GM19193 (cell line): ENCODE results near the gene NFASC.

Experiments
- POLR2A ChIP-seq: IDR thresholded peaks from 4 replicates; pipeline ENCODE4 v1.6.1; 2011; ENCODE audit not compliant: insufficient read depth, insufficient read length; ENCODE audit errors: extremely low read depth

NFASC gene

DNA sequence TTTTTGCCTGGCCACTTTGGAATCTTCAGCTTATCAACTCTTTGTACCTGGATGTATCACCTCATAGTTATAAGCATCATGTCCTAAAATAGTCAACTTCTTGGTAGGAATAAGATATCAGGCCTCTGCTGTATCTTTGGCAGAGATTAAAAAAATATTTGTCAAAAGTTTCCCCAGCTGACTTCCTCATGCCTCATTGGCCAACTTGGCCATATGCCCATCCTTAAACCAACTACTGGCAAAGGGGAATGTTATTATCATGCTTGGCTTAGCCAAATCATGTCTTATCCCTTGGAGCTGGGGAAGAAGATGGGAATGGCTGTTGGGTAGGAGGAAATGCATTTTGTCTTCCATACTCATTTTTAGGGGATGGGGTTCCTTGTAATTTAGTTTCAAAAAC lies 23.4 kb downstream of the NFASC start:
- no peak for TF ChIP-seq POLR2A

DNA sequence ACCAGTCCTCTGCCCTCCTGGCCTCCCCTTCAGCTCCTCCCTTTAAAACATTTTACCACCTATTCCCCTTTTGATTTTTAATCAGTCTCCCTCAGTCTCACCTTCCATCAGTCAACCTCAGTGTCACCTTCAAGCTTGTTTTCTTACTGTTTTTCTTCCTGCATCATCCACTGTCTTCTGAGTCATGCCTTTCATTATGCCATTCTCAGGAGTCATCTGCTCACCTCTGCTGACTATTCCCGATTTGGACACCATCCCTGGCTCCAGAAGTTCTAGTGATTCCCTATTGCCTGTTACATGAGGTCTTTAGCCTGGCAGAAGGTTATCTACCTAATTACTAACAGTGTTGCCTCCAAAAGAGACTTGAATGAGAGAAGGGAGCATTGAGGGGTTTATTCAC lies 23.9 kb downstream of the NFASC start:
- TF ChIP-seq POLR2A: no peak

DNA sequence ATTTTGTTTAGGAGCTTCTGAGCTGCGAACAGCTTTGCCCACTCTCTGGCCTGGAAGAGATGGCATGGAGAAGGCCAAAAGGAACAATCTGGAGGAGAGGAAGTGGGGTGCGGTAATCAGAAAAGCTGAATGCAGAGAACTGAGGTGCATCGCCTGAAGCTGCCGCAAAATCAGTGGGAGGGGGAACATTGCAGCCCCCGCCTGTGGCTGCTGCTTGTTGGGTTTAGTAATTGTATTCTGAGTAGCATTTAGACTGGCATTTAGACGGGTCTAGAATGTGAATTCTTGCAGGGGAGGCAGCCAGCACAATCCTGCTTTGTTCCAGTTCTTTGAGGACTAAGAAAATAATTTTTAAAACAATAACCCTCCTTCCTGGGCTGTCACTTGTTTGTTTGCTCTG lies 25.4 kb downstream of the NFASC start:
- TF ChIP-seq POLR2A: no peak

DNA sequence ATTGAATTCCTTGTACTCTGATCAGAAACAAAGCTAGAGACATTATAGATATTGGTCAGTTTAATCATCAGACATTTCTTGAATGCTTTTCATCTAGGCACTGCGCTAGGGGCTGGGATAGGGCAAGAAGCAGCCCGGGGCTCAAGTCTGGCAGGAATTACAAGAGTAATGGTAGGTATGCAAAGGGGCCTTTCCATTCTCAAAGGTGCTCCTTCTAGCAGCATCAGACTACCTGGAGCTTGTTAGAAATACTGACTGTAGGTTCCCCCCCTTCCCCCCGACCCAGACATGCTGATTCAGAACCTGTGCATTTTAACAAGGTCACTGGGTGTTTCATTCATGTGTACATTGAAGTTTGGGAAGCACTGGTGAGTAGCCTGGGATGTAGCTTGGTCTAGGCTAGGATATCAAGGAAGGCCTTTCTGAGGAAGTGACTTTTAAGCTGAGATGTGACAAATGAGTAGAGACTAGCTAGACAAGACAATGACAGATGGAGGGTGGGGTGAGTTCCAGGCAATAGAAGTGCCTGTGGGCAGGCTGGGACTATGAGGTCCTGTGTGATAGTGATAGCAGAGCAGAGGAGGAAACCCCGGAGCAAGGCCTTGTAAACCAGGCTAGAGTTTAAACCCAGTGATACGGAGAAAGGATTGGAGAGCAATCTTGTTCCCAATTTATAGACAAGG lies 26.3 kb downstream of the NFASC start:
- no peak for TF ChIP-seq POLR2A

DNA sequence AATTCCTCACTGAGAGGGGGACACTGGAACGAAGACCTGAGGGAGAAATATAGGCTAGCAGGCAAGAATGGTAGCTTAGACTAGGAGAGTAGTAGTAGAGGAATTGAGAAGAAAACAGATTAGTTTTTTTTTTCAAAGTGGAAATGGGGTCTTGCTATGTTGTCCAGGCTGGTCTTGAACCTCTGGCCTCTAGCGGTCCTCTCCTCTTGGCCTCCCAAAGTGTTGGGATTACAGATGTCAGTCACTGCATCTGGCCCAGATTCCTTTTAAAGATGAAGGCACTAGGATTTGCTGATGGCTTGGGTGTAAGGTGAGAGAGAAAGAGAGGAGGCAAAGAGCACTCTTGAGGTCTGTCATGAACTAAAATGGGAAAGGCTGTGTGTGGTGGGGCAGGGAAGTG lies 30.1 kb downstream of the NFASC start:
- TF ChIP-seq POLR2A: no peak

DNA sequence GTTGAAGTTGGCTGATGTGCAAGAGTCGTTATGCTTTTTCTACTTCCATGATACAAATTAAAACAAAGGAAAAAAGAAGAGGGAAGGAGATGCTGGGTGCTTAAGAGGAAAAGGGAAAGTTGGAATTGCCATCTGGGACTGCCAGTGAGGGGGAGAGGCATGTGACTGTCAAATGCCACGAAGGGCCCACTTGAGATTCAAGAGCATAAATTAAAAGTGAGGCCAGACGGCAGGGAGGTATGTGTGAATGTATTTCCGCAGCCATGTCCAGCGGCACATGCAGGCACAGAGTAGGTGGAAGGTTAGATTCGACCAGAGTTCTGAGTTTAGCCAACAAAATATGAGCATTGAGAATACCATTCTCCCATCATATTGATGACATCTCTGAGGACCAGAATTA lies 32.0 kb downstream of the NFASC start:
- TF ChIP-seq POLR2A: no peak

DNA sequence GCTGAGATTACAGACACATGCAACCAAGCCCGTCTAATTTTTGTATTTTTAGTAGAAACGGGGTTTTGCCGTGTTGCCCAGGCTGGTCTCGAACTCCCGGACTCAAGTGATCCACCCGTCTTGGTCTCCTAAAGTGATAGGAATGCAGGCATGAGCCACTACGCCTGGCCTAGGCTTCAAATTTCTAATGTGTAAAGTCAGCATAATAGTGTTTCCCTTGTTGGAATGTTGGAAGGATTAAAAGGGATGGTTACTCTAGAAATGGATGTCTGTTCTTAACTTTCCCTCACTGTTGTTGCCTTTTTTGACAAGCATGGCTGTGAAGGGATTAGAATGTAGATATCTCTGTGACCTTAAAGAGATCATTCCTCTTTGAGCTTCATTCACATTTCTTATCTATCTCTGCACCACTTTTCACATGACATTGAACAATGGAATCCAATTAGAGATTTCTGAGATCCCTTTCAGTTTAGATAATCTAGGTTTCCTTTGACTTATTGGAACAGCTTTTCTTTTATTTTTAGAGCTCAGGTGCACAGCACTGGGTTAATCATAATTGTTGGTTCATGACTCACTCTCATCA lies 33.7 kb downstream of the NFASC start:
- no peak for TF ChIP-seq POLR2A

DNA sequence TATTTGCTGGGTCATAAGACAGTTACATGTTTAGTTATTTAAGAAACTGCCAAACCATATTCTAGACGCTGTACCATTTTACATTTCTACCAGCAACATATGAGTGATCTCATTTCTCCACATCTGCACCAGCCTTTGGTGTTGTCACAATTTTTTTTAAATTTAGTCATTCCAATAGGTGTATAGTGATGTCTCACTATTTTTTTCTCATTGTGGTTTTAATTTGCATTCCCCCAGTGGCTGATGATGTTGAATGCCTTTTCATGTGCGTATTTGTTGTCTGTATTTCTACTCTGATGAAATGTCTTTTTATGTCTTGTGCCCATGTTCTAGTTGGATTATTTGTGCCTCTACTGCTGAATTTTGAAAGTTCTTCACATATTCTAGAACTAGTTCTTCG lies 38.4 kb downstream of the NFASC start:
- TF ChIP-seq POLR2A: no peak

DNA sequence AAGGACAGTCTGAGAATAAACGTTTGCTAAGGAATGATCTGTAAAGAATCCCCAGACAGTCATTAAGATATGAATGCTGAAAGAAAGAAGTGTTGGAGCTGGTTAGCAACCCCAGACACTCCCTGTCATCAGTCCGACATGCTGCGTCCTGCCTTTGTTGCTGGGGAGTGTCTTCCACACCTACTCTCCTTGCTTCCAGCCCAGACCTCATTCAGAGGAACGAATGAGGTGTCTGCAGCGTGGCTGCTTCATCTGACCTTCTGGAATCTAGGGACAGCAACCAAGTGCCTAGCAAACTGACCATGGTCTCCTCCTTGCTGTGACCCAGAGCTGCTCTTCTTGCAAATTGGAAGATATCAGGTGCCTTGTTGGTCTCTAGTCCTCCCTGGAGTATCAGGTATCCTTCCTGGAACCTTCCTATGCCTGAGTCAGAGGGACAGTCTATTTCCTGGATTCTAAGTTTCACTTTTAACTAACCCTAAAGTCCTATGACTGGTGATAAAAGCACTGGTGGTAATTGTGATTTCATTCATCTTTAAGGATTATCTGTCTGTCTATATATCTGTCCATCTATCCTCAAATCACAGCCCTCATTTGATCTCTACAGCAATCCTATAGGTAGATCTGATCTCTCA lies 45.3 kb downstream of the NFASC start:
- no peak for TF ChIP-seq POLR2A

DNA sequence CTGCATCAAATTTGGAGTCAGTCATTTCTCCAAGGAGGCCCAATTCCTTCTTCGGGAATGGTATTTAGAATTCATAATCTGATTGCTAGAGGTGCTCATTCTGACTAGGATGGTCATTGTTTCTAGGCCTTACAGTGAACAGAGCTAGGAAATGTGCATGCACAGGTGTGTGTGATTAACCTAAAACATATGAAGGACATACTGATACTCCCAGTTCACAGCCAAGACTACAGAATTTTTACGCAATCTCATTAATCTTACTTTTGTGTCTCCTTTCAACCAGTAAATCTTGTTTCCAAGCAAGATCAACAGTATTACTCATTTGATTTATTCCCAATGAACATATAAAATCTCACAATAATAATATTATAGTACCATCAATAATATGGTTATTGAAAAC lies 47.1 kb downstream of the NFASC start:
- no peak for TF ChIP-seq POLR2A

DNA sequence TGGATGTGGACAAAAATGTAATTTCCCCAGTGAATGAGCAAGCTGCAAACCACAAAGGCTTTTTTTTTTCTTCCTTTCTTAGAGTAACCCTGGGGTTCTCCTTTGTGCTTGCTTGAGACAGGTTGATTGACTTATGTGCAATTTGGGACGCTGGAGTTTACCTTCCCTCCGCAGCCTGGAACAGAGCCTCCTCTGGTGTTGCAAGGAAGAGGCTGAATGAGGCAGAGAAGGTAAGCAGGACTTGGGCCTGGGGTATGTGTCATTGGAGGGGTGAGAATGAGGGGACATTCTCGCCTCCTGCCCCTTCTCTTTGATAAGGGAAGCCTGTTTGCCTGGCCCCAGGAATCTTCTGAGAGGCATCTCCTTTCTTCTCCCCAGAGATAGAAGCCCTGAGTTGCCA lies 49.8 kb downstream of the NFASC start:
- TF ChIP-seq POLR2A: no peak

DNA sequence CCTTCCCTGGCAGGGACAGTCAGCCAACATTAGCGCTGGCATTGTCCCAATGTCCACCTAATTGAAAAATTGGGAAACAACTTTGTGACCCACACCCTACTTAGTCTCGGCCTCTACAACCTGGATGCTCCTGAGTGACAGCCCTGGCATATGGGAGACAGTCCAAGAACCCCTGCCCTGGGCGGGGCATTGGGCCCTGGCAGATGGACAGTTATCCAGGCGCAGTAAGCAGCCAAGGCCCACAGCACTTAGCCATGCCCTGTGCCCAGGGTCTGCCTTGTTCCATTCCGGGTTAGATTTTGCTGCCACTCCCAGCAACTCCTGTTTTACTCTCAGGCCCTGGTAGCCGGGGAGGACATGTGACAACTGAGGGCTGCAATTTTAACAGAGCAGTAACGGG lies 50.3 kb downstream of the NFASC start:
- no peak for TF ChIP-seq POLR2A

DNA sequence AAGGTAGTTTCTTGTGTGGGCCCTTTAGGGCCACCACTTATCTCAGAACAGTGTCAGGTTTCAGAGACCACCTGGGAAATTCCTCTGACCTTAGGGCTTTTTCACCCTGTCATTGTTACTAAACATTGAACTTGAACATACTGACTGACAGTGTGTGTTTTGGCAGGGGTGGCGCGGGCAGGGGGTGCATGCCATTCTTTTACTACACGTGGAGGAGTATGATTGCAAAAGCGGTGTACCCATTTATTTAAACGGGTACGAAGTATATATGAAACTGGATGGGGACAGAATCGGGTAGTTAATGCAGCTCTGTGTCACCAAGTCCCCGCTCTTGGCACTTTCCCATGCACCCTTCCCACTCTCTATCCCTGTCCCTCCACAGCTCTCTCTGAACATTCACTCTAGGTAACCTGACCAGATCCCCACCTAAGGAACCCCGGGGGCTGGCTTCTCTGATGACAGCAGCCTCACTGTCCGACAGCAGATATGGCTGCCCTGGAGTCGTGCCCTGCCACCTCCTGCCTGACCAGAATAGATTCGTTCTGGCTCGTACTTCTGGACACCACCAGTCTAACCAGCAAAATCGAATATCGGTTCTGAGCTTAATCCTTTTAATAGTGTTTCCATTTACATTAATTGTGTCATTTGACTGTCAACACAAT lies 51.3 kb downstream of the NFASC start:
- no peak for TF ChIP-seq POLR2A

DNA sequence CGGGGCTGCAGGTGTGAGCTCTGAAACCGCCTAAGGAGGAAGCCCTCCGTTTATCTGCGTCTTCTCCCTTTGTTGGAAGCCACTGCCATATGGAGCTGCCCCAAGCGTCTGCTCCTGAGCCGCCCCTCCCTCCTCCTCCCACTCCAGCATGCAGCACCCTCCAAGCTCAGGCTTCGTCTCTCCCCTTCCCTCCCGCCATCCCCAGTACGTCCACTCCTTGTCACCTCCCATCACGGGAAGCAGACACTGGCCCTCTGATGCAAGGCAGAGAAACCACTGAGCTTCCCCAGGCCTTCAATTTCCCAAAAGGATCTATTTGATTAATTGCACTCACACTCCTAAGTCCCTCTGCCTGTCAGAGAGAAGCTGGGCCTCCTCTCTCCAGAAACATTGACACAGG lies 52.5 kb downstream of the NFASC start:
- no peak for TF ChIP-seq POLR2A

DNA sequence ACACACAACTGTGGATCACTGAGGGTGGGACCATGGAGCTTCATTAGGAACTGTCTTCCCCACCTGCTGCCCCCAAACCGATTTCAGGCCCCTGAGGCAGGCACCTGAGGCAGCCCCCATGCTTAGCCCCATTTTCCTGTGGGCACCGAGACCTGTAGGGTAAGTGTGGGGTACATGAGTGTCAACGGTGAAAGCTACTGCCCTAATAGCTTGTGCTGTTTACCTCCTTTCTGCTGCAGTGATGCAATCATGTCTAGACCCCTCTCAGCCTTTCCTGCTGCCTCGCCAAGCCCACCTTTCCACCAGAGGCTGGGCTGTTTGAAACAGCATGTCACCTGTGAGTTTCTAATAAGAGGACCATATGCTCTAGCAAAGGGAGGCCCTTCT lies 53.0 kb downstream of the NFASC start:
- TF ChIP-seq POLR2A: no peak

DNA sequence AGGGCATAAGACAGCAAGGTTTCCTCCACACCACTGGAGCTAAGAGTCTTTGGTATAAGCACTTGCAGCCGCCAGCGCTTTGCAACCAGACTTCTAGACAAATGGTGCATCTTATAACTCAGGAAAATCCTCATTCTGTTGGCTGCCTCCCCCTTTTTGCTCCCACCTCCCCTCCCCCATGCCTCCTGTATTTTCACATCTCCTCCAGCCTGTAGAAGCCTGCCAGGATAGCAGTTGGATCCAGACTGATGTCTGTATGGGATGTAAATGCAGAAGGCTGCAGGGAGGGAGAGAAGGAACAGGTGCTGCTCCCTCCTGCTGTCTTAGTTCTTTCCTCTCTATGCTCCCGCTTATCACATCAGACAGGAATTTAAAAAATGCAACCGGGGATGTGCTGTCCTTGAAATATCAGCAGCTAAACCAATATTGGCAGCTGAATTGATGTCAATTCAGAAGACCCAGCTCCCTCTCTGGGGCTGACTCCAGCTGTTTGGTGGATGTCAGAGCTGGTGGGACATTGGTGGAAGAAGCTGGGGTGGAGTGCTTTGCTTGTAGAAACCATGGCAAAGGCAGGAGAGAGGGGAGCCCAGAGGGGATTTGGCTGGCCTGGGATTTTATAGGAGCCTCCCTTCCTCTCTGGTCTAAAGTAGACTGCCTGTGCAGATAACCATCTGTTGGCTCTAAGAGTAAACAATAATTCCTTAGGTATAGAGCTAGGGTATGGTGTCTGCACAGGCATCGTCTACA lies 53.5 kb downstream of the NFASC start:
- no peak for TF ChIP-seq POLR2A

DNA sequence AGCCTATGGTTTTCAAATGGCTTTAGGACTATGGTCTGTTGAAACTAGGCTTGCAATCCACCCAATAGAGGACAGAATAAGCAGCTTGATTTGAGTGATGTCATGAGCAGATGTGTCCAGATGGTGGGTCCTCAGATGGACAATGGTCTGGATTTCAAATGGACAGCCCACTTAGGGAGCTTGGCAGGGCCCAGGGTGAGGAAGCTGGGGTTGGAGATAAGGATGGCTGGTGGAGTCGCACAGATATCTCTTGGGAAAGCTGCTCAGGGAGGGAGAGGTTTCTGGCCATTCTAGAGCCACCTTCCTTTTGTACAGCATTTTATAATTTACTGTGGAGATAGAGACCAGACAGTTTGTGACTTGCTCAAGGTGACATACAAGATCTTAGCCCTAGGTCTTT lies 55.0 kb downstream of the NFASC start:
- TF ChIP-seq POLR2A: no peak
